WTC11 (cell line): ENCODE measurements around the gene CFAP157. TPM values are rescaled to one million over a fixed set of nuclear protein-coding genes. Genes with fewer than 3 reads are reported as not detected.

Source experiments
- ATAC-seq: fragments of 200-7000 bp; cut with Tn5 transposase; 2 replicates; pipeline ENCODE4 v1.10.0; 2021; ENCODE audit warnings: mild to moderate bottlenecking, moderate library complexity
- CTCF ChIA-PET: fragments of 300-600 bp; sonication (Branson Sonifier 250); formaldehyde crosslinking; loops from one replicate; lab custom pipeline; 2021; ENCODE audit warnings: antibody characterized with exemption; lab: Charles Lee
- POLR2A ChIA-PET: fragments of 350-600 bp; sonication (Branson Sonifier 250); formaldehyde crosslinking; loops from one replicate; lab custom pipeline; 2021; ENCODE audit warnings: antibody characterized with exemption; lab: Charles Lee
- DNase-seq: peaks from one replicate; pipeline ENCODE4 v3.0.0; 2021; ENCODE audit warnings: low spot score
- H3K27ac Mint-ChIP-seq: 2 replicates; pipeline ENCODE4 v1.8.0; 2021; ENCODE audit warnings: mixed read lengths
- H3K27me3 Mint-ChIP-seq: 2 replicates; pipeline ENCODE4 v1.8.0; 2021; ENCODE audit warnings: low read depth, mild to moderate bottlenecking, moderate library complexity, mixed read lengths
- H3K36me3 Mint-ChIP-seq: 2 replicates; pipeline ENCODE4 v1.8.0; 2021; ENCODE audit warnings: mixed read lengths
- H3K4me1 Mint-ChIP-seq: 2 replicates; pipeline ENCODE4 v1.8.0; 2022; ENCODE audit warnings: mixed read lengths
- H3K4me3 Mint-ChIP-seq: 2 replicates; pipeline ENCODE4 v1.8.0; 2021; ENCODE audit warnings: mild to moderate bottlenecking, moderate library complexity, mixed read lengths
- H3K9me3 Mint-ChIP-seq: 2 replicates; pipeline ENCODE4 v1.8.0; 2021; ENCODE audit warnings: mixed read lengths
- ATF2 ChIP-seq: sonication (generic); formaldehyde crosslinking; IDR thresholded peaks from 2 replicates; pipeline ENCODE4 v1.8.1; 2022; ENCODE audit warnings: low read depth, missing genetic modification reagents, borderline replicate concordance
- CREM ChIP-seq: sonication (generic); formaldehyde crosslinking; IDR thresholded peaks from 2 replicates; pipeline ENCODE4 v1.8.1; 2022; ENCODE audit warnings: mild to moderate bottlenecking, missing genetic modification reagents, moderate library complexity
- E2F5 ChIP-seq: sonication (generic); formaldehyde crosslinking; IDR thresholded peaks from 2 replicates; pipeline ENCODE4 v1.8.1; 2022; ENCODE audit warnings: mild to moderate bottlenecking, moderate library complexity, missing genetic modification reagents
- EMX1 ChIP-seq: fragments of 250-450 bp; sonication (Bioruptor Pico); IDR thresholded peaks from 2 replicates; pipeline ENCODE4 v1.8.0; 2021; ENCODE audit warnings: mild to moderate bottlenecking
- ESRRA ChIP-seq: sonication (generic); formaldehyde crosslinking; IDR thresholded peaks from 2 replicates; pipeline ENCODE4 v1.8.1; 2022; ENCODE audit warnings: mild to moderate bottlenecking, missing genetic modification reagents, borderline replicate concordance
- ETV6 ChIP-seq: sonication (generic); formaldehyde crosslinking; IDR thresholded peaks from 2 replicates; pipeline ENCODE4 v1.8.1; 2022; ENCODE audit warnings: mild to moderate bottlenecking, missing genetic modification reagents
- FOXJ3 ChIP-seq: sonication (generic); formaldehyde crosslinking; IDR thresholded peaks from 2 replicates; pipeline ENCODE4 v1.9.0; 2021; ENCODE audit warnings: missing genetic modification reagents, mild to moderate bottlenecking, borderline replicate concordance
- FOXK1 ChIP-seq: sonication (generic); formaldehyde crosslinking; IDR thresholded peaks from 2 replicates; pipeline ENCODE4 v1.8.0; 2022; ENCODE audit warnings: mild to moderate bottlenecking, moderate library complexity, missing genetic modification reagents
- FOXP4 ChIP-seq: sonication (generic); formaldehyde crosslinking; IDR thresholded peaks from 2 replicates; pipeline ENCODE4 v1.8.0; 2022; ENCODE audit warnings: mild to moderate bottlenecking, missing genetic modification reagents
- JAZF1 ChIP-seq: fragments of 250-450 bp; sonication (Bioruptor Pico); IDR thresholded peaks from 2 replicates; pipeline ENCODE4 v1.9.0; 2021; ENCODE audit warnings: moderate library complexity, mild to moderate bottlenecking, inconsistent platforms
- KAT7 ChIP-seq: sonication (generic); formaldehyde crosslinking; IDR thresholded peaks from 2 replicates; pipeline ENCODE4 v1.8.1; 2023; ENCODE audit warnings: missing genetic modification reagents, mild to moderate bottlenecking, borderline replicate concordance
- MAX ChIP-seq: sonication (generic); formaldehyde crosslinking; IDR thresholded peaks from 2 replicates; pipeline ENCODE4 v1.8.0; 2022; ENCODE audit warnings: mild to moderate bottlenecking, missing genetic modification reagents
- MXD4 ChIP-seq: fragments of 250-450 bp; sonication (Bioruptor Pico); IDR thresholded peaks from 2 replicates; pipeline ENCODE4 v1.8.0; 2021; ENCODE audit warnings: mild to moderate bottlenecking, moderate library complexity, borderline replicate concordance
- NFE2L1 ChIP-seq: sonication (generic); formaldehyde crosslinking; IDR thresholded peaks from 2 replicates; pipeline ENCODE4 v1.8.1; 2023; ENCODE audit warnings: missing genetic modification reagents
- PREB ChIP-seq: sonication (generic); formaldehyde crosslinking; IDR thresholded peaks from 2 replicates; pipeline ENCODE4 v1.8.1; 2022; ENCODE audit warnings: mild to moderate bottlenecking, missing genetic modification reagents, moderate library complexity, borderline replicate concordance
- SOX15 ChIP-seq: fragments of 250-450 bp; sonication (Bioruptor Pico); IDR thresholded peaks from 2 replicates; pipeline ENCODE4 v1.9.0; 2021; ENCODE audit warnings: mild to moderate bottlenecking
- STAT6 ChIP-seq: sonication (generic); formaldehyde crosslinking; conservative IDR thresholded peaks from 2 replicates; pipeline ENCODE4 v1.8.1; 2023; ENCODE audit warnings: mild to moderate bottlenecking, low read depth, missing genetic modification reagents, moderate library complexity
- ZMAT4 ChIP-seq: fragments of 250-450 bp; sonication (Bioruptor Pico); IDR thresholded peaks from 2 replicates; pipeline ENCODE4 v1.9.0; 2021; ENCODE audit warnings: mild to moderate bottlenecking
- ZNF138 ChIP-seq: sonication (generic); formaldehyde crosslinking; conservative IDR thresholded peaks from 2 replicates; pipeline ENCODE4 v1.8.1; 2022; ENCODE audit warnings: mild to moderate bottlenecking, moderate library complexity, missing genetic modification reagents
- ZNF263 ChIP-seq: sonication (generic); formaldehyde crosslinking; IDR thresholded peaks from 2 replicates; pipeline ENCODE4 v1.8.1; 2022; ENCODE audit warnings: low read depth, mild to moderate bottlenecking, moderate library complexity, missing genetic modification reagents
- ZNF671 ChIP-seq: fragments of 250-450 bp; sonication (Bioruptor Pico); IDR thresholded peaks from 2 replicates; pipeline ENCODE4 v1.8.0; 2021; ENCODE audit warnings: mild to moderate bottlenecking
- total RNA-seq: library from RNA; stranded (reverse); gene quantifications from 3 replicates; pipeline ENCODE4 v1.2.3, GENCODE V29; 2021

CFAP157 gene
- total RNA-seq, 1 experiment from 2014 or later = 0.22 TPM

GRCh38 chr9:127720031-127720864 is 13.5 kb downstream of the CFAP157 start:
- Mint-ChIP-seq H3K9me3 (no peaks in the 10 kb centered on the region), H3K4me3 (no peak overlapping the region), H3K27me3 (no peaks in the 10 kb centered on the region), H3K27ac (no peak overlapping the region), H3K4me1 (peaks cover 20% of the 10 kb centered on the region), H3K36me3 (no peaks in the 10 kb centered on the region)
- no peak for TF ChIP-seq ESRRA (CRISPR knock-in tag)
- TF ChIP-seq NFE2L1 (CRISPR knock-in tag) = no peak
- TF ChIP-seq PREB = no peak
- no peak for TF ChIP-seq ETV6
- TF ChIP-seq KAT7 (CRISPR knock-in tag) = no peak
- TF ChIP-seq EMX1 (CRISPR knock-in tag) = no peak
- TF ChIP-seq E2F5 = no peak
- TF ChIP-seq MXD4 (CRISPR knock-in tag) = no peak
- TF ChIP-seq ZNF138 (CRISPR knock-in tag) = no peak
- no peak for TF ChIP-seq FOXP4
- TF ChIP-seq ATF2 = no peak
- ChIA-PET POLR2A (no interaction called here), CTCF (interaction anchor here (7.3 kb wide), 1 partner anchor 14 kb away, joined by 73 read pairs; the partner anchor contains the start of gene TOR2A)
- ATAC-seq = no peak
- DNase-seq = no peak

- TF ChIP-seq FOXK1 (CRISPR knock-in tag) (no peak), ZNF263 (CRISPR knock-in tag) (peak; percentile 56; the same call in 1 of the 2 replicates)
- Mint-ChIP-seq H3K27me3 (no peaks in the 10 kb centered on the region), H3K4me3 (no peak overlapping the region), H3K27ac (no peak overlapping the region), H3K36me3 (no peaks in the 10 kb centered on the region), H3K9me3 (no peaks in the 10 kb centered on the region), H3K4me1 (peaks cover 20% of the 10 kb centered on the region)
- POLR2A ChIA-PET = no interaction called here
- CTCF ChIA-PET = interaction anchor here (0.9 to 7.3 kb wide), 2 partner anchors 14 to 27 kb away, joined by 3 to 73 read pairs; partner anchors contain the start of gene TOR2A
- no peak for DNase-seq
- no peak for ATAC-seq
Observed at GRCh38 chr9:127720865-127721227, 14.1 kb downstream of the CFAP157 start.

- DNase-seq (no peak), ATAC-seq (no peak)
- H3K4me1 Mint-ChIP-seq = peaks cover 14% of the 10 kb centered on the region
- H3K4me3 Mint-ChIP-seq = no peak overlapping the region
- no peaks in the 10 kb centered on the region for H3K27me3 Mint-ChIP-seq
- TF ChIP-seq ZNF671 (CRISPR knock-in tag) = no peak
- TF ChIP-seq SOX15 (CRISPR knock-in tag) = no peak
- TF ChIP-seq STAT6 (CRISPR knock-in tag) = no peak
- no peak for TF ChIP-seq JAZF1 (CRISPR knock-in tag)
- TF ChIP-seq CREM = no peak
- no peak for TF ChIP-seq ZMAT4
- TF ChIP-seq FOXJ3 (CRISPR knock-in tag) = no peak
- TF ChIP-seq MAX (CRISPR knock-in tag) = no peak
- no peaks in the 10 kb centered on the region for H3K36me3 Mint-ChIP-seq
- POLR2A ChIA-PET = no interaction called here
- no peaks in the 10 kb centered on the region for H3K9me3 Mint-ChIP-seq
- no peak overlapping the region for H3K27ac Mint-ChIP-seq
- CTCF ChIA-PET = interaction anchor here (0.8 to 1.6 kb wide), 5 partner anchors 13 to 232 kb away, joined by 3 to 16 read pairs (median 3); partner anchors contain the start of gene TOR2A
Observed at GRCh38 chr9:127721391-127721821, 14.6 kb downstream of the CFAP157 start.
